GM18519 (cell line): ENCODE results near the gene ZDBF2.
"Not testable (repeated sequence)": the region's sequence is repeated elsewhere in the genome, so short reads cannot be mapped to it uniquely, and the experiment has no call there.

ENCODE experiments used
- ATAC-seq: cut with Tn5 transposase; IDR thresholded peaks from one replicate; pipeline ENCODE4 v1.9.1; 2021; ENCODE audit warnings: mild to moderate bottlenecking, moderate library complexity; ENCODE audit not compliant: unreplicated experiment, low FRiP score

The ZDBF2 gene

DNA sequence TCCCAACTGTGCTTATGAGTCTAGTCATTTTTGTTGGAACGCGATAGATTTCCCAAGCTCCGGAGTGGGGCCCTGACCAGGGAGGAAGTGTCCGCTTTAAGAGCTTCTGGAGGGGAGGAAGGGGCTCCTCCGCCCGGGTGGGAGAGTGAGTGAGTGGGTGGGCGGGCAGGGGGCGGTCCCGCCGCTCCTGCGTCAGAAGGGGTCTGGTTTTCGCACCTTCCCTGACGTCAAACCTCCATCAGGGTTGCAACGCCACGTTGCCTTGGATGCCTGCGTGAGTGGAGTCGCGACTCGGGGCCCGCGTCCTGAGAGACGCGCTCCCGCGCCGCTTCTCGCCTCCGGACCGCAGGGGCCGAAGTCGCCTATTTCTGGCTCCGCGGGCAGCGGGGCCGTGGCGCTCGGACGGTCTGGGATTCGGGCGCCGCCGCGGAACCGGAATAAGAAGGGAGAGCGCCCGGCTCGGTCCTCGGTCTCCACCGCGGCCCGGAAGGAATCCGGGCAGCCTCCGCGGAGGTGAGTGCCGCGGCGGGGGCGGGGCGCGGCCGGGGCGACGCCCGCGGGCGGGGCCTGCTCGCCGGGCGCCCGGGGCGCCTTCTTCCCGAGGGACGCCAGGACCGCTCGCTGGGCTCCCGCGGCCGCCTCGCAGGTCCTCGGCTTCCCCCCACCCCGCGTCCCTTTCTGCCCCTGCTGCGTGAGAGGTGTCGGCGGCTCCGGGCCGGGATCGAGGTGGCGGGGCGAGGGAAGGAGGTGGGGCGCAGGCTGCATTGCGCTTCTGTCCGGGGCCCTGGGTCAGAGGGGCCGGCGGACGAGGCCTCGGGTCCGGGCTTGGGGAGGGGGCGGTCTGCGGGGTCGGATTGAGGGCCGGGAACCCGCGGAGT lies at the start of gene ZDBF2:
ZDBF2 (plus strand) TSS at position 230 of the 878 bp plus-strand sequence. CDS start 7,187 bp downstream, outside the sequence.
- ATAC-seq, result peak; percentile 46

DNA sequence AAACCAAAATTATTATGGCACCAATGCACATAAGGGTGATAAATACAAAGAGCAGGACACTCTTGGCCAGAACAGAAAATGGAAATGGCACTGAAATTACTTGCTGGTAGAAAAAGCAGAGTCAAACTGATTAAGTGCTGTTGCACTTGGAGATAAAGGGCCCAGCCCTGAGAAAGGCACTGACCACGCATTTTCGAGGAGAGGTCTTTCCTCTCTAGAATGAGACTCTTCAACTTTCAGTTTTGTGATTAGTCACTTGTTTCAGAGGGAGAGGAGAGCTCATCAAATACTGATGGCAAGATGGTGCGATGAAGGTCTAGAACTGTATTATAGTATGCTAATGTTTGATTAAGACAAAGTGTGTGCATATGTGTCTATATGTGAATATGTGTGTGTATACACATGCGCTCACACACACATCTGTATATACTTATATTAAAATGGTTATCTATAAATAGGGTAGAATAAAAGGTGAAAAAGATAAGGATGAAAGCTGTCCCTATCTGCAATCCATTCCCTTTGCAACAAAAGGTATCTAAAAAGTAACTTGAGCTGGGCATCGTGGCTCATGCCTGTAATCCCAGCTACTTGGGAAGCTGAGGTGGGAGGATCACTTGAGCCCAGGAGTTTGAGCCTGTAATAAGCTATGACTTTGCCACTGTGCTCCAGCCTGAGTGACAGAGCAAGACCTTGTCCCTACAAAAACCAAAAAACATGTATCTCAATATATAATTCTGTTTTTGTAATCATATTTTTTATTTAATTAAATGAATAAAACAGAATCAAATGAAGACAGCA lies 48.8 kb upstream of the ZDBF2 start:
- ATAC-seq, result peak; percentile 95

DNA sequence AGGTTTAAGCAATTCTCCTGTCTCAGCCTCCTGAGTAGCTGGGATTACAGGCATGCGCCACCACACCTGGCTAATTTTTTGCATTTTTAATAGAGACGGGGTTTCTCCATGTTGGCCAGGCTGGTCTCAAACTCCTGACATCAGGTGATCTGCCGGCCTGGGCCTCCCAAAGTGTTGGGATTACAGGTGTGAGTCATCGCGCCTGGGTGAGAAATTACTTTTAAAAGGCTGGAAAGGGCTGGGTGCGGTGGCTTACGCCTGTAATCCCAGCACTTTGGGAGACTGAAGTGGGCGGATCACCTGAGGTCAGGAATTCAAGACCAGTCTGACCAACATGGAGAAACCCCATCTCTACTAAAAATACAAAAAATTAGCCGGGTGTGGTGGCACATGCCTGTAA lies 45.8 kb upstream of the ZDBF2 start:
- ATAC-seq, result not testable (repeated sequence)

DNA sequence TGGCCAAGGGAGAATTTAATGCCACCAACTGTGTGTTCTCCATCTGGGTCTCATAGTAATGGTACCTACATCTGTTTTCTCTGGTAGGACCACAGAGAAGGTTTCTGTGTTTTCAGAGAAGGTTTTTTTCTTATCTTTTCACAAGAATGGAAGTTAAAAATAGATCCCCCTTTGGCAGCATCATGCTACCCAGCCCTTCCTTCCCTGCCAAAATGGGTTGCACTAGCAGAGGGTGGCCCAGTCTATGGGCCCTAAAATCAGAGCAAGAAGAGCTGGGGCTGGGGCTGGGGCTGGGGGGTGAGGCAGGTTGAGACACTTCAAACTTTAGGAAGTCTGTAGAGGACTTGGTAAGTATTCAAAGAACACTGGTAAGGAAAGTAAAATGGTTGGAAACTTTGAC lies 44.8 kb upstream of the ZDBF2 start:
- ATAC-seq, result no peak

DNA sequence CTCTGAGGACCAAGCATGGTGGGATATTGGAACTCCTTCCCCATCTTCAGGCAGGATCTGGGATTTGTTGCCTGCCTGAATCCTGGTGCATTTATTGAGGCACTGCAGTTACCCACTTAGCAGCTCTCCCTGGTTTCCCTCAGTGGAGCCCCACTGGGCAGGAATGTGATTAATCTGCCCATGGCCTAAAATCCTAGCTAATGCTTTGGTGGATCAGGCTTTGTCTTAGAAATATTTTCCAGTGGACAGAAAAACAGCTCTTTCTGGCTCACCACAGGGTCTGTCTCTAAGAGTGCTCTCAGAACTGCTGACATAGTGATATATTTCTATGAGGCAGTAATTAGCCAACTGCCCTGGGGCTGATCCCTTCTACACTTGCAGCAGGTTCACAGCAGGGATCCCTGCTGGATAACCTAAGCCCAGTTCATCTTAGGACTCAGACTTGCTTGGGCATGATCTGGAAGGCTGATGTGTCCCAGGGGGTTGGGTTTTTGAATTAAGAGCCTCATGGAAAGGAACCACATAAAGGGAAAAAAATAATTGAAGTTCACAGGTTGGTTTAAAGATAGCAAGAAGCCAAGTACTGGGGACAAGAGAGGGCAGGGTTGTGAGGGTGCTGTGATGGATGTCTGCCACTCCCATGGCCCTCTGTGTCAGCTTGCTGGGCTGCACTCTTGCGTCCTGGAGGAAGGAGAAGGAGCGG lies 44.3 kb upstream of the ZDBF2 start:
- no peak for ATAC-seq

DNA sequence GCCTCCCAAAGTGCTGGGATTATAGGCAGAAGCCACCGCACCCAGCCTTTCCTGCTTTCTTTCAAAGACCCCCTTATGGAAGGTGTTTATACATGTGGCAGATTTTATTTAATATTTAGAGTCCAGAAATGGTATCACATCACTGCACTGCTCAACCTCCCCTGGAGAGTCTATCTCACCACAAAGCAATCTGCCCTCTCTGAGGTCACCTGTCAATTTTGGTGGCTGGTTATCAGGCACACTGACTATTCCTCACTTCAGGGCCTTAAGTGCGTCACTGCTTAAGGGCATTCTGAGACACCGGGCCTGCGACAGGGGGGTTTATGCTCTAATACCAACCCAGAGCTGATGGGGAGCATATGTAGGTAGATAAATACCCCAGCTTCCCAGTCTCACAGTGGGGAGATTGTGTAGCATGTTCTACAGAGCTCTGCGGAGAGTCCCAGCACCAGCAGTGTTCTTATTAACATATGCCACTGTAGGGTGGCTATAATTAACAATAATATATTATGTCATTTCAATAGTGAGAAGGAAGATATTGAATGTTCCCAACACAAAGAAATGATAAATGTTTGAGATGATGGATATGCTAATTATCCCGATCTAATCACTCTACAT lies 42.7 kb upstream of the ZDBF2 start:
- ATAC-seq, result no peak

DNA sequence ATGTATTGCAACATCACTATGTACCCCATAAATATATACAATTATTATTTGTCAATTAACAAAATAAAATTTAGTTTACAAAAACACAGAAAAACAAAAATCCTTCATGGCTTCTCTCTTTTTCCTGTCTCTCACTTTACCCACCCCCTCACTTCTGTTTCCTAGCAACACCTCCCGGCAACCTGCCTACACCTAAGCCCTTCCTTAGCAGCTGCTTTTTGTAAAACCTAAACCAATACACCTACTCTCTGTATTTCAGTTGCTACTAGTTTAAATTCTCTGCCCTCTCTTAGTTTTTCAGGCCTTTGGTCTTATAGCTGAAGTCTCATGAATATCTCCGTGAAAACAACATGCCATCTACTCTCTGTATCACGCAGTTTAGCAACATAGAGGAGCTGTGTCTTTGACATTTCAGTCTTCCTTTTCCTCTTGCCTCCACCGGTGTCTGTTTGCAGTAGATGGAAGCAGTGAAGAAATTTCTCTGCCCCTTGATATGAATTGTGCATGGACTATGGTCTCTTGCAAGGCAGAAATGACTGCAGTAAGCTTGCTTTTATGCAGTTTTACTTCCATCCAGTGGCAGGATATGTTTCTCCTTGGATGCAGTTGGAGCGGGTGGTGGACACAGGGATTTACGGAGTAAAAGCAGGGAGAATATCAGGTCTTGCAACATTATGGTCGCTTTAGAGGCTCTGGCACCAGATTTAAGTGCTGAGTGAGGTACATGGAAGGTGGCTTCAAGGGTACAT lies 42.0 kb upstream of the ZDBF2 start:
- ATAC-seq, result no peak

DNA sequence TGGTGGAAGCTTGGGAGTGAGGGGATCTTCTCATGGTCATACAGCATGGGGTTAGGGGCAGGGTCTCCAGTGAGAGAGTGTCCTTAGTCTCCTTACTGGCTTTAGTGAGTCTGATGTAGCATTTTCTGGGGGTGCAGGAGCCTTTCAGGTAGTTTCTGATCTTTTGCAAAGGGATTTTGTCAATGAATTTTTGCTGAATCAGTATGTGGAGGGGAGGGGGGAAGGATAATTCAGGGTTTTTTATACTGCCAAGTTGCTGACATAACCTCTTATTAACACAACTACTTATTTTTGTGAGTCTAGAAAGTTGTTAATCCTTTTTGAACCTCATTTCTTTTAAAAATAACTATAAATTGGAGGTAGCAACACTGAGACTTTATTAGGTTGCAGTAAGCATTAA lies 35.3 kb upstream of the ZDBF2 start:
- no peak for ATAC-seq

DNA sequence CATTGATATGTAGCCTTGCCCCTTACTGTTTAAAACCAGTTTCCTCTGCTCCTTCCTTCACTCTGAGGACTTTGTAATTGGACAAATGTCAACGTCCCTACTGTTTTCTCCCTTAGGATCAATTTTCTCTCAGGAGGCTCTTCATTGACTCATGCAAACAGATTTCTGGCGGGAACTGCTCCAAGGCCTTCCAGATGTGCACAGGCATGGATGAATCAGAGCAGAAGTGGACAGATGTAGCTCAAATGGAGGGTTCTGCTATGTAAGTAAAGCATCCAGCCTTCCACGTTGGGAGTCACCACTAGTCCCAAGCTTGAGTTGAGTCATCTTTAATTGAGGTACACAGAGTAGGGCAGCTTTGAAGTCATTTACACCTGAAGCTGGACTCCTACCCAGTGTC lies 34.1 kb upstream of the ZDBF2 start:
- ATAC-seq, result no peak

DNA sequence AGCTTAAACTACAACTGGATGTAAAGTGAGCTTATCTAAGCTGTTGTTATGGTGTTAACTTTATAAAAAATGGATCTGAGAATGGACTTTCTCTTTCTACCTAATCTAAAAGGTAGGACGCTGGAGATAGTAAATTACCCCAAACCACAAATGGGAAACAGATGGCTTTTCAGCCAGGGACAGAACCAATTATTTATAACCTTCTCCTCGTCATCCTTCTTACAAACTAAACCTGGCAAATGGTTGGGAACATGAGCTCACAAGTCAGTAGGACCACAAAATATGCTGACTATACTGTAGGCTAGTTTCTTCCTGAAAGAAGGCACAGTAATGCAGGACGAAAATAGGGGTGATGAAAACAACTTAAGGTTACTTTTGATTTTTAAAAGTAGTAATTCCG lies 32.7 kb upstream of the ZDBF2 start:
- no peak for ATAC-seq

DNA sequence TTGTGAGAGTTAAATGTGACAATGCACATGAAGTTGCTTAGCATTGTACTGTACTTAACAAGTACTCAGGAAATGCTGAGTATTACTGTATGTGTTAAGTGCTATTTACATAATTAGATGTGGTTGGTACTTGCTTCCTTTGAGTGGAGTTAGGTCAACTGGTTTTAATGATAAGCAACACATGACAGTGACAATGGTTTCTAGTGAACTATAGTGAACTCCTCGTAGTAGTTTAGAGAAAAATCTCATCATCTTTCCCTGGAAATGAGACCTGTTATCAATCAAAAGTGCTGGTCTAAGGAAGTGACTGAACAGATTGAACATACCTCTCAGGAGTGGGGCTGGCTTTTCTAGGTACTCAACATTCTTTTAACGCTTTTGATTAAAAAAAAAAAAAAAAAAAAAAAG lies 29.2 kb upstream of the ZDBF2 start:
- no peak for ATAC-seq

DNA sequence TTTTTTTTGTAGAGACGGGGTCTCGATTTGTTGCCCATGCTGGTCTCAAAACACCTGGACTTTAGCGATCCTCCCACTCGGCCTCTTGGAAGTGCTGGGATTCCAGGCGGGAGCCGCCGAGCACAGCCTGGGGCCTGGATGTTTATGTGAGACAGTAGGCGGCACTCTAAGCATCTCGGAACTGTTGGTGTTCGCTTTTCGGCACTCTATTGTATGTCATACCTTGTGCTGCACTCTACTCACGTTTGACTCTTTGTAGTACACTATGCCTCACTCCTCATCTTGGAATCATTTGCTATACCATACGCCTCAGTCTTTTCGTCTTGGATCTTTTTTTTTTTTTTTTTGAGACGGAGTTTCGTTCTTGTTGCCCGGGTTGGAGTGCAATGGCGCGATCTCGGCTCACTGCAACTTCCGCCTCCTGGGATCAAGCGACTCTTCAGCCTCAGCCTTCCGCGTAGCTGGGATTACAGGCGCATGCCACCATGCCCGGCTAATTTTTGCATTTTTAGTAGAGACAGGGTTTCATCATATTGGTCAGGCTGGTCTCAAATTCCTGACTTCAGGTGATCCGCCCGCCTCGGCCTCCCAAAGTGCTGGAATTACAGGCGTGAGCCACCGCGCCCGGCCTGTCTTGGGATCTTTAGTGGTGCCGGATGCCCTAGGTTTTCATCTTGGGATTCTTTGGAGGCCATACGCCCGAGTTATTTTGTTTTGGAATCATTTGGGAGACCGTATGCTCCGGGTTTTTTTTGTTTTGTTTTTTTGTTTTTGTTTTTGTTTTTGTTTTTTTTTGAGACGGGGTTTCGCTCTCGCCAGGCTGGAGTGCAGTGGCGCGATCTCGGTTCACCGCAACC lies 24.2 kb upstream of the ZDBF2 start:
- no peak for ATAC-seq

DNA sequence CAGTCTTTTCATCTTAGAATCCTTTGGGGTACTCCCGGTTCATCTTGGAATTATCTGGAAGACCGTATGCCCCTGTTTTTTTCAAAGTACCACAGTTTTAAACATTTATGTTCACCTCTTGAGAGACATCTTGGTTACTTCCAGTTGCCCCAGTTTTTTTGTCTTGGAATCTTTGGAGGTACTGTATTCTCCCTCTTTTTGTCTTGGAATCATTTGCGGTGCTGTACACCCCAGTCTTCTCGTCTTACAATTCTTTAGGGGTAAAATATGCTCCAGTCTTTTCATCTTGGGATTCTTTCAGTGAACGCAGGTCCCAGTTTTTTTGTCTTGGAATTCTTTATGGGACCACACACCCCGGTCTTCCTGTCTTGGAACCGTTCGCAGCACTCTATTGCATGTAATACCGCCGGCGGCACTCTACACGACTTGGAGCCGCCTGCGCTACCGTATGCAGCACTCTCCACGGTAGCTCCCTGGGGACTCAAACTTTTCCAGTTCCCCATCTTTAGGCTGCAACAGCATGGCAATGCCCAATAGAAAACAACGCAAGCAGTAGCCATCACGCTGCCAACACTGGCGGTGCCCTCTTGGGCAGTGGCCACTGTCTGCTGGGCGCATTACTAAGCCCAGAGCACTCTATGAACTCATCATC lies 21.2 kb upstream of the ZDBF2 start:
- no peak for ATAC-seq

DNA sequence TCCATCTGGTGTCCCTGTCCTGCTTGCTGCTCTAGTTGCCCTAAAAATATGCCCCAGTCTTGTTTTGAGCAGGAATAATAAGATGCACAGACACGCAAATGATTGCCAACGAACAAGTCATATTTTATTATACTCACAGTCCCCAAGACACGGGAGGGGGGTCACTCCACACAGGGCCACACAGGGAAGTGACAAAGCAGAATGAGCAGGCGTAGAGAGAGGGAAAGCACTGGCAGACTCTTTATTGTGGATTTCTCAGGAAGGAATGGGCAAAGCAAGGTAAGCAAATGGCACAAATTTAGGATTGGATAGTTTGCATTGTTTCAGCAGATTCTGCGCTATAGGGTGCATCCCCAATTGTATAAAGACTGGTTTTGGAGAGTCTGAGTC lies 20.7 kb upstream of the ZDBF2 start:
- no peak for ATAC-seq

DNA sequence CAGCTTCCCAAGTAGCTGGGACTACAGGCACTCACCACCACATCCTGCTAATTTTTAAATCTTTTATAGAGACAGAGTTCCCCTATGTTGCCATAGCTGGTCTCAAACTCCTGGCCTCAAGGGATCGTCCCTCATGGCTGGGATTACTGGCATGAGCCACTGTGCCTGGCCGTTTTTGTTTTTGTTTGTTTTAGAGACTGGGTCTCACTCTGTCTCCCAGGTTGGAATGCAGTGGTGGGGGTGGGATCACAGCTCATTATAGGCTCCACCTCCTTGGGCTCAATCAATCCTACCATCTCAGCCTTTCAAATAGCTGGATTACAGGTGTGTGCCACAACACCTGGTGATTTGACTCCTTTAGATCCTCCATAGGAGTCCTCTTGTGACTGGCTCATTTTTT lies 19.5 kb upstream of the ZDBF2 start:
- no peak for ATAC-seq

DNA sequence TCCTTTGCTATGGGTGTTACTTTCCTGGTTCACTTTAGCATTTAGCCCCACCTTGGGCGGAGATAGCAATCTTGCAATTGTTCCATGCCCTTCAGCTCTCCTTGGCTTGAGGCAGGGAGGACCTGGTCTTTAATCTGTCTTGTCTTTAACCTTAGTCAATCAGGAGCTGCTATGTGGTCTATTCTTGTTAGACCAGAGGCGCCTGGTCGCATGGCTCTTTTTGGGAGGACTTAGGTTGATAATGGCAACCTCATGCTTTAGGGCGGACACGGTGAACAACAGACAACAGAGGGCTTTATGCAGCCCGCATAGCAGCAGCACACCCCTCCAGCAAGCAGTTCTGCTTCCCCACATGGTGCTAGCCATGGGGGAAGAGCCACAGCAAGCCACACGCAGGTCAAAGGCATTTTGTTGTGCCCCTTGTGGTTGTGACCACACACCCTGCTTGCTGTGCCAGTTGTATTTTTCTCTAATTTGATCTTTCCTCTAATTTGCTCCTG lies 17.7 kb upstream of the ZDBF2 start:
- ATAC-seq, result no peak

DNA sequence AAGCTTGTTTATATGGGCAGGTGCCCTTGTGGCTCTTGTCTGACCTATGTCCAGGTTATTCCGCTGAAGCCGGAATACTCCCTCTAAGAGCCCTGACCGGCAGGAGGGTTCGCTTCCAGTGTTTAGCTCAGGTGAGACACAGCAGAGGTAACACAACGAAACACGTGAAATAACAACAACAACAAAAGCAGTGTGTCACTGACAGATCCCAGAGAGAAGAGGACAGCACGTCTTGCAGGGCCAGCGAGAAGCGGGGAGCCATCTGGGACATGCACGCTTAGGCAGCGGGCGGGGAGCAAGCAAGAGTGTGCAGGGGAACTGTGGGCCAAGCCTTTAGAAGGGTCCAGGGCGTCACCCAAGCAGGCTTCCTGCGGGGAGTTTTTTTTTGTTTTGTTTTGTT lies 17.1 kb upstream of the ZDBF2 start:
- no peak for ATAC-seq

DNA sequence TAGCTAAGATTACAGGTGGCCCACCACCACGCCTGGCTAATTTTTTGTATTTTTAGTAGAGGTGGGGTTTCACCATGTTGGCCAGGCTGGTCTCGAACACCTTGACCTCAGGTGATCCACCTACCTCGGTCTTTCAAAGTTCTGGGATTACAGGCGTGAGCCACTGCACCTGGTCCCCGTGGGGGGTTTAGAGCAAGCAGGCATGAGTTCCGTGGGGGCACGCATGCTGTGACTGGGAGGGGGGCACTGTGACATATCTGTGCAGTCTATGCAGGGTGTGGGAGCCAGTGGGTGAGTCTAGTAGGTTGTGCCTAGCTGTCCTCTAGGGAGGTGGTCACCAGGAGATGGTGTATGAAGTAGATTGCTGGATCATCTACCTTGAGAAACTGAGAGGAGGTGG lies 16.6 kb upstream of the ZDBF2 start:
- ATAC-seq, result no peak
